Astrocyte of the spinal cord (primary cell): ENCODE results near the gene MBOAT1.
"Not testable (repeated sequence)": the region's sequence is repeated elsewhere in the genome, so short reads cannot be mapped to it uniquely, and the experiment has no call there.

ENCODE experiments used
- DNase-seq: peaks from one replicate; pipeline ENCODE4 v3.0.0; 2011; ENCODE audit warnings: low read depth, low spot score
- H3K4me3 ChIP-seq: 2 replicates; pipeline ENCODE4 v1.5.1; 2011; ENCODE audit warnings: low read depth, mild to moderate bottlenecking, low read length, moderate library complexity
- in situ Hi-C: cut with HindIII; loops from 2 replicates; pipeline ENCODE4 v1.10.0; 2017; ENCODE audit warnings: low sequenced_read_pairs
- TF ChIP-seq, protein P1 (sequence below): IDR thresholded peaks from 2 replicates; pipeline ENCODE4 v1.5.1; 2012; ENCODE audit warnings: low read depth, mild to moderate bottlenecking, low read length, inconsistent platforms

Gene MBOAT1

GRCh38 chr6:20146291-20146690, 66.0 kb downstream of the MBOAT1 start:
- in situ Hi-C loops: no loop called here

GRCh38 chr6:20142866-20143265, 69.4 kb downstream of the MBOAT1 start:
- H3K4me3 ChIP-seq: no peak overlapping the region
- in situ Hi-C loops: no loop called here
- TF ChIP-seq, protein P1, sequence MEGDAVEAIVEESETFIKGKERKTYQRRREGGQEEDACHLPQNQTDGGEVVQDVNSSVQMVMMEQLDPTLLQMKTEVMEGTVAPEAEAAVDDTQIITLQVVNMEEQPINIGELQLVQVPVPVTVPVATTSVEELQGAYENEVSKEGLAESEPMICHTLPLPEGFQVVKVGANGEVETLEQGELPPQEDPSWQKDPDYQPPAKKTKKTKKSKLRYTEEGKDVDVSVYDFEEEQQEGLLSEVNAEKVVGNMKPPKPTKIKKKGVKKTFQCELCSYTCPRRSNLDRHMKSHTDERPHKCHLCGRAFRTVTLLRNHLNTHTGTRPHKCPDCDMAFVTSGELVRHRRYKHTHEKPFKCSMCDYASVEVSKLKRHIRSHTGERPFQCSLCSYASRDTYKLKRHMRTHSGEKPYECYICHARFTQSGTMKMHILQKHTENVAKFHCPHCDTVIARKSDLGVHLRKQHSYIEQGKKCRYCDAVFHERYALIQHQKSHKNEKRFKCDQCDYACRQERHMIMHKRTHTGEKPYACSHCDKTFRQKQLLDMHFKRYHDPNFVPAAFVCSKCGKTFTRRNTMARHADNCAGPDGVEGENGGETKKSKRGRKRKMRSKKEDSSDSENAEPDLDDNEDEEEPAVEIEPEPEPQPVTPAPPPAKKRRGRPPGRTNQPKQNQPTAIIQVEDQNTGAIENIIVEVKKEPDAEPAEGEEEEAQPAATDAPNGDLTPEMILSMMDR: no peak
- no peak for DNase-seq

More at GRCh38 chr6:20146291-20146690, 66.0 kb downstream of the MBOAT1 start:
- TF ChIP-seq, protein P1: no peak
- DNase-seq: no peak
- H3K4me3 ChIP-seq: no peak overlapping the region

DNA sequence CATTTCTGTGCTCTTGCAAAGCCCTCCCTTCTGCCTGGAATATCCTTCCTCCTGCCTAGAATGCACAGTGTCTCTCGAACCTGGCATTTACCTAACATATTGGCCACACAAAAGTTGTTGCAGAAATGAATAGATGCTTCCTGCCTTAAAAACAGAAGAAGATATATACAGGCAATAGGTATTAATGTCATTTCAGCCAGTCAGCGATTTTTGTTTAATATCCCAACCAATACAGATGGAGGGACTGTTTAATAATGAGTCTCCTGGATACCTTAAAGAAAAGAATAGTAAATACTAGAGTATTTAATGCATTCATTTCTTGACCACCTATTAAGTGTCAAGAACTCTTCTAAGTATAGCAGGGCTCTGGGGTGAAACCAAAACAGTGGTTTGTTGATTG, 70.3 kb downstream of the MBOAT1 start:
- TF ChIP-seq, protein P1: no peak
- no peak for DNase-seq
- in situ Hi-C loops: no loop called here
- no peak overlapping the region for H3K4me3 ChIP-seq

DNA sequence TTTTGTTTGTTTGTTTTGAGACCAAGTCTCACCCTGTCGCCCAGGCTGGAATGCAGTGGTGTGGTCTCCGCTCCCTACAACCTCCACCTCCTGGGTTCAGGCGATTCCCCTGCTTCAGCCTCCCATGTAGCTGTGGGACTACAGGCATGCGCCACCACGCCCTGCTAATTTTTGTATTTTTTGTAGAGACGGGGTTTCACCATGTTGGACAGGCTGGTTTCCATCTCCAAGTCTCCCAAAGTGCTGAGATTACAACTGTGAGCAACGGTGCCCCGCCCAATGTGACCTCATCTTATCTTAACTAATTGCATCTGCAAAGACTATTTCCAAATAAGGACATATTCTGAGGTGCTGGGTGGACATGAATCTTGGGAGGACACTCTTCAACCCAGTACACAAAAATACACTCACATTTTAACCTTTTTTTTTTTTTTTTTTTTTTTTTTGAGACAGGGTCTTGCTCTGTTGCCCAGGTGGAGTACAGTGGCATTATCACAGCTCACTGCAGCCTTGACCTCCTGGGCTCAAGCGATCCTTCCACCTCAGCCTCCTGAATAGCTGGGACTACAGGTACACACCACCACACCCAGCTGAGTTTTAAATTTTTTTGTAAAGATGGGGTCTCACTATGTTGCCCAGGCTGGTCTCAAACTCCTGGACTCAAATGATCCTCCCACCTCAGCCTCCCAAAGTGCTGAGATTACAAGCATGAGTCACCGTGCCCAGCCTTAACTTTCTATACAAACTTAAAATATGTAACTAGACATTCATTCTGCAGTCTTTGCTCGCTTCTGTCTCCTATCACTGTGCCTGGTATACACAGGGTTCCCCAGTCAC, 72.9 kb downstream of the MBOAT1 start:
- DNase-seq, H3K4me3 ChIP-seq, in situ Hi-C loops: not testable (repeated sequence)

DNA sequence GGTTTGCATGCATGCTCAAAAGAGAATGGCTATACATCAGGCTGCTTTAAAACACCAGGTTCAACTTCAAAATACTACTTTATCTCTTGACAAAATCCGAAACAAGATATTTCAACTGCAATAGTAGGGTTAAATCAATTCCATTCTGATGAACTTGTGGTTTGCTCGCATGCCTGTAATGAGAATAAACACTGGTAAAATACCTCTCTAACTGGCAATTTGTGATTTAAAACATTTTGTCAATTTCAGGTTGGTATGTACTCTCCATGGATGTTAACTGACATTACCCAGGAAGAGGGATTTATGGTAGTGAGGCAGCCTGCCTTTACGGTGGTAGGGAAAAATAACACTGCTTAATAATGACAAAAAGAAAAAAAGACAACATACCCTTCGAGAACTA, 74.4 kb downstream of the MBOAT1 start:
- DNase-seq: no peak
- TF ChIP-seq, protein P1: no peak
- H3K4me3 ChIP-seq: no peak overlapping the region
- in situ Hi-C loops: no loop called here

DNA sequence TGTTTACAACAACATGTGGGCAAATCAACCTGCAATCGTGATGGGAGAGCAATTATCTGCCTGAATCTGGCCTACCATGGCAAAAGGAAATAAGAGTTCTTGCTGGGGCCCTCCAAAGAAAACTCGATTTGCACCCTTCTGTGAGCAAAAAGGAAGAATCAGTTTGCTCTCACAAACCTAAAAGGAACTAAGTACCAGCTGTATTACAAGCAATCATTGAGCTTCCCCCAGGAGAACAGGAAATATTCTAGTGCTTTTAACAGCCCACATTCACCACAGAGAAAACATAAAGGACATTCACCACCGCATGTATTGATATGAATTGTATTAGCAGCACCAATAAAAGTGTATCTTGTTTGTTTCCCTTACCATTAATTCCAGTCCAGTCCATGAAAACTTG, 75.0 kb downstream of the MBOAT1 start:
- in situ Hi-C loops: no loop called here
- H3K4me3 ChIP-seq: no peak overlapping the region
- TF ChIP-seq, protein P1: no peak
- DNase-seq: no peak

DNA sequence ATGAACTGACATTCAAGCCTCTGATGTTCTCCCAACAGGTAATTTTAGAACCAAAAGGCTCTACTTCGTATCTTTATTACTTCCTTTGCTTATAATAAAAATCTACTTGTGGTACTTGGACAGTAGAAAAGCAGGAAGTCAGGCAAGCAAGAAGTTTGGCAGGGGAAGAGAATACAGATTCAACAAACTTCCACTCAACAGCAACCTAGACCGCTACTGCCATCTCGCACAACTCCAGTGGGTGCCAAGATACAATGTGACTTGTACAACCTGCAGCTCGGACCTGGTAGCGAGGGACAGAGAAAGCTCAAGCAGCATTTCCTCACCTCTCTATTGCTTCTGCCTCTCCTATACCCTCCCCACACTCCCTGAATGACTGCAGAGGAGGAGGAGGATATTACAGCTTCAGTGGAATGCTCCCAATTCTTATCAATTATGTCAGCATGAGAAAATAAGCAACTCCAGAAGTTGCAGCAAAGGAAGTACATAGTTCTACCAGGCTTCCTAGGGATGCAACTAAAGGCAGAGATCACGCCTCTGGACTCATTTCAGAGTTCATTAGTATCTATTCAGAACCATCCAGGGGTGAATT, 76.5 kb downstream of the MBOAT1 start:
- in situ Hi-C loops: no loop called here
- TF ChIP-seq, protein P1: no peak
- no peak overlapping the region for H3K4me3 ChIP-seq

More for the DNA sequence above, 76.5 kb downstream of the MBOAT1 start:
- DNase-seq: no peak
